ENCODE measurements around the gene BNIP1.
"Not testable (repeated sequence)": the region's sequence is repeated elsewhere in the genome, so short reads cannot be mapped to it uniquely, and the experiment has no call there.

BNIP1 gene

GRCh38 chr5:173144200-173145176, at the start of gene BNIP1:
BNIP1 (plus strand) TSS chr5:173144531; CDS start chr5:173144546, 15 bp downstream.
- DNase-seq = peak; percentile 60 to 97 (median 82)

- DNase-seq = no peak
These were observed 45.5 kb upstream of the BNIP1 start for GRCh38 chr5:173098787-173099186.

- no peak for DNase-seq
These were observed 44.9 kb upstream of the BNIP1 start for GRCh38 chr5:173099461-173099860.

- DNase-seq = no peak
These were observed 43.1 kb upstream of the BNIP1 start for GRCh38 chr5:173101245-173101644.

GRCh38 chr5:173103411-173103810, 40.9 kb upstream of the BNIP1 start:
- no peak for DNase-seq

- no peak for DNase-seq
These were observed 35.4 kb upstream of the BNIP1 start for GRCh38 chr5:173108914-173109313.

- DNase-seq = no peak
These were observed 29.8 kb upstream of the BNIP1 start for GRCh38 chr5:173114536-173114935.

GRCh38 chr5:173119719-173120118, 24.6 kb upstream of the BNIP1 start:
- DNase-seq = no peak

- DNase-seq = no peak
These were observed 20.9 kb upstream of the BNIP1 start for GRCh38 chr5:173123416-173123815.

- not testable (repeated sequence) for DNase-seq
These were observed 12.2 kb upstream of the BNIP1 start for GRCh38 chr5:173132166-173132565.

- DNase-seq = no peak
These were observed 5.6 kb upstream of the BNIP1 start for GRCh38 chr5:173138707-173139106.

- DNase-seq = no peak
These were observed 4.7 kb upstream of the BNIP1 start for GRCh38 chr5:173139631-173140030.

GRCh38 chr5:173140769-173141168, 3.6 kb upstream of the BNIP1 start:
- no peak for DNase-seq

GRCh38 chr5:173143567-173143966, 764 bp upstream of the BNIP1 start:
- no peak for DNase-seq

GRCh38 chr5:173148354-173148753, 4.0 kb downstream of the BNIP1 start:
- no peak for DNase-seq

- no peak for DNase-seq
These were observed 8.2 kb downstream of the BNIP1 start for GRCh38 chr5:173152547-173152946.

GRCh38 chr5:173153842-173154241, 9.5 kb downstream of the BNIP1 start:
- no peak for DNase-seq

GRCh38 chr5:173154619-173155018, 10.3 kb downstream of the BNIP1 start:
- DNase-seq = not testable (repeated sequence)

GRCh38 chr5:173155912-173156311, 11.6 kb downstream of the BNIP1 start:
- peak in 29 of 51 donors; percentile 2 to 59 (median 20) for DNase-seq

- no peak for DNase-seq
These were observed 14.0 kb downstream of the BNIP1 start for GRCh38 chr5:173158366-173158765.

- DNase-seq = no peak
These were observed 14.9 kb downstream of the BNIP1 start for GRCh38 chr5:173159256-173159655.

GRCh38 chr5:173161148-173161547, 16.8 kb downstream of the BNIP1 start:
- DNase-seq = no peak

GRCh38 chr5:173163219-173163618, 18.9 kb downstream of the BNIP1 start:
- no peak for DNase-seq

Measured in hypothalamus (tissue), 51 donors.